ENCODE data around the gene AGR2.
A peak's percentile ranks its signal among the peaks of the same experiment; 100 is the strongest.

AGR2 gene

GRCh38 chr7:16787127-16787526 lies 17.7 kb downstream of the AGR2 start:
- 0 out of 2 replicates have a peak, but pooled peaks cover 5% of the 10 kb centered on the region for H3K9me3 ChIP-seq (ENCODE audit: insufficient read depth, low read length)
- H3K9ac ChIP-seq (ENCODE audit: insufficient read length, low read depth) = no peak overlapping the region
- no peaks in the 10 kb centered on the region for H3K36me3 ChIP-seq (ENCODE audit: insufficient read depth, insufficient read length, low read length)
- H3K27me3 ChIP-seq (ENCODE audit: insufficient read depth, insufficient read length) = no peaks in the 10 kb centered on the region
- H3K4me3 ChIP-seq (ENCODE audit: insufficient read length, low read depth) = no peak overlapping the region
- no peaks in the 10 kb centered on the region for H3K4me1 ChIP-seq (ENCODE audit: insufficient read depth, insufficient read length)
- DNase-seq (ENCODE audit: low read depth, low spot score) = no peak
- TF ChIP-seq SUZ12 (IDR thresholded peaks at IDR 0.05; ENCODE audit: extremely low read depth, insufficient read depth, insufficient read length) (no peak), YY1 (IDR thresholded peaks at IDR 0.05; ENCODE audit: insufficient read depth, insufficient read length) (no peak), ZNF274 (IDR thresholded peaks at IDR 0.05; ENCODE audit: low read depth, low read length) (no peak)

DNA sequence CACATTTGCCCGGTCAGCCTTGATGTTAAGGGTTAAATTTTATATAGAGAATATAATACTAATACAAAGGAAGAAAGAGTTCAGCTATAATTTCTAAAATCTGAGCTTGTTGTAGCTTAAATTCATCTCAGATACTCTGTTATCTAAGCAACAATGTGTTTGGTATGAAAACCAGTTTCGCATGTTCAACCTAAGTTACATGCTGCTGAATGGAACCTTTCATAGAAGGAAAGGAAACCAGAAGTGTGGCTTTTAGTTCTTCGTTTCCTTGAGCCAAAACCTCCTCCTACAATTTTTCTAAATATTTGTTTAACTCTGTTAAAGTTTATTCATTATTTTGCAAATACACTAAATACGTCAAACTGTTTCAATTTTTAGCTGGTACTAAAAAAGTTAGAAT lies 18.5 kb downstream of the AGR2 start:
- no peak for TF ChIP-seq ZNF274 (IDR thresholded peaks at IDR 0.05; ENCODE audit: low read depth, low read length)
- no peak for TF ChIP-seq SUZ12 (IDR thresholded peaks at IDR 0.05; ENCODE audit: extremely low read depth, insufficient read depth, insufficient read length)
- TF ChIP-seq YY1 (IDR thresholded peaks at IDR 0.05; ENCODE audit: insufficient read depth, insufficient read length) = no peak
- 0 out of 2 replicates have a peak, but pooled peaks cover 5% of the 10 kb centered on the region for H3K9me3 ChIP-seq (ENCODE audit: insufficient read depth, low read length)
- no peaks in the 10 kb centered on the region for H3K27me3 ChIP-seq (ENCODE audit: insufficient read depth, insufficient read length)
- H3K4me3 ChIP-seq (ENCODE audit: insufficient read length, low read depth) = no peak overlapping the region
- no peak overlapping the region for H3K9ac ChIP-seq (ENCODE audit: insufficient read length, low read depth)
- no peaks in the 10 kb centered on the region for H3K36me3 ChIP-seq (ENCODE audit: insufficient read depth, insufficient read length, low read length)
- no peak for DNase-seq (ENCODE audit: low read depth, low spot score)
- H3K4me1 ChIP-seq (ENCODE audit: insufficient read depth, insufficient read length) = no peaks in the 10 kb centered on the region

- TF ChIP-seq ZNF274 (IDR thresholded peaks at IDR 0.05; ENCODE audit: low read depth, low read length) (no peak), YY1 (IDR thresholded peaks at IDR 0.05; ENCODE audit: insufficient read depth, insufficient read length) (no peak), SUZ12 (IDR thresholded peaks at IDR 0.05; ENCODE audit: extremely low read depth, insufficient read depth, insufficient read length) (no peak)
Observed at GRCh38 chr7:16785846-16786245, 19.0 kb downstream of the AGR2 start.

GRCh38 chr7:16785321-16785720 lies 19.5 kb downstream of the AGR2 start:
- TF ChIP-seq SUZ12 (IDR thresholded peaks at IDR 0.05; ENCODE audit: extremely low read depth, insufficient read depth, insufficient read length) = no peak
- DNase-seq (ENCODE audit: low read depth, low spot score) = no peak
- no peak overlapping the region for H3K9ac ChIP-seq (ENCODE audit: insufficient read length, low read depth)
- H3K9me3 ChIP-seq (ENCODE audit: insufficient read depth, low read length) = 0 out of 2 replicates have a peak, but pooled peaks cover 5% of the 10 kb centered on the region
- no peaks in the 10 kb centered on the region for H3K27me3 ChIP-seq (ENCODE audit: insufficient read depth, insufficient read length)
- H3K4me3 ChIP-seq (ENCODE audit: insufficient read length, low read depth) = no peak overlapping the region
- H3K4me1 ChIP-seq (ENCODE audit: insufficient read depth, insufficient read length) = no peaks in the 10 kb centered on the region
- no peaks in the 10 kb centered on the region for H3K36me3 ChIP-seq (ENCODE audit: insufficient read depth, insufficient read length, low read length)

More at GRCh38 chr7:16785846-16786245, 19.0 kb downstream of the AGR2 start:
- no peak overlapping the region for H3K9ac ChIP-seq (ENCODE audit: insufficient read length, low read depth)
- H3K4me1 ChIP-seq (ENCODE audit: insufficient read depth, insufficient read length) = no peaks in the 10 kb centered on the region
- H3K4me3 ChIP-seq (ENCODE audit: insufficient read length, low read depth) = no peak overlapping the region
- DNase-seq (ENCODE audit: low read depth, low spot score) = no peak
- no peaks in the 10 kb centered on the region for H3K27me3 ChIP-seq (ENCODE audit: insufficient read depth, insufficient read length)
- no peaks in the 10 kb centered on the region for H3K36me3 ChIP-seq (ENCODE audit: insufficient read depth, insufficient read length, low read length)
- 0 out of 2 replicates have a peak, but pooled peaks cover 5% of the 10 kb centered on the region for H3K9me3 ChIP-seq (ENCODE audit: insufficient read depth, low read length)

DNA sequence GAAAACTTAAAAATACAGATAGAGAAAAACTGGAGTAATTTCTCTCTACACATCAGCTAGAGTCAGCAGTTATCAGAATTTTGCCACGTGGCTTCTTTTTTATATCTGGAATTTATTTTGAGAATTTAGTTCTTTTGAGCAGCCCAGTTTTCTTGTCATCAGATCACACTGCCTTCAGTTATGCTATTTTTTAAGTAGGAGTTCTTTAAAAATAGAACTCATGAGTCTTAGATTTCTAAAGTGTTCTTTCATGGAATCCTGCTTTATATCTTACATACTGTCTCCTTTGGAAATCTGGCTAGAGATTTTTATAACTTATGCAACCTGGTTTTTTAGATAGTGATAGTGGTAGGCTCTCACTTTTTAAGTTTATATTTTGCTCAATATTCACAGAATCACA lies 24.2 kb downstream of the AGR2 start:
- no peaks in the 10 kb centered on the region for H3K36me3 ChIP-seq (ENCODE audit: insufficient read depth, insufficient read length, low read length)
- no peak overlapping the region for H3K9ac ChIP-seq (ENCODE audit: insufficient read length, low read depth)
- no peak overlapping the region for H3K4me3 ChIP-seq (ENCODE audit: insufficient read length, low read depth)
- TF ChIP-seq YY1 (IDR thresholded peaks at IDR 0.05; ENCODE audit: insufficient read depth, insufficient read length) (no peak), SUZ12 (IDR thresholded peaks at IDR 0.05; ENCODE audit: extremely low read depth, insufficient read depth, insufficient read length) (no peak), ZNF274 (IDR thresholded peaks at IDR 0.05; ENCODE audit: low read depth, low read length) (no peak)
- no peak for DNase-seq (ENCODE audit: low read depth, low spot score)
- peaks cover 2% of the 10 kb centered on the region for H3K4me1 ChIP-seq (ENCODE audit: insufficient read depth, insufficient read length)
- no peaks in the 10 kb centered on the region for H3K27me3 ChIP-seq (ENCODE audit: insufficient read depth, insufficient read length)
- no peaks in the 10 kb centered on the region for H3K9me3 ChIP-seq (ENCODE audit: insufficient read depth, low read length)

DNA sequence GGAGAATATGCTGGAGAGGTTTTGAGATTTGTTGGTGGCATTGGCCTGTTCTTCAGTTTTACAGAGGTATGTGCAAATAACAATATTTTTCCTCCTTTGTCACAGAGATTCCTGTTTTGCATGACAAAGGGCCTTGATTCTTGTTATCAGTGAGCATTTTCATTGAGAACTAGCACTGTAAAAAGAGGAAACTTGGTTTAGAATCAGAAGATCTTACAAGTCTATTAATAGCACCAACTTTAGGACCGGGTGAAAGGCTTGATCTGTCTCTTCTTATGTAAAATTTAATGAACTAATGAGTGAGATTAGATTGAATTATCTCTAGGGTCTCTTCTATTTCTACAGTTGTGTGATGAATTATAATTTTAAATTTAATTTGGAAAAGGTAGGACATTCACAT lies 25.7 kb downstream of the AGR2 start:
- no peak overlapping the region for H3K9ac ChIP-seq (ENCODE audit: insufficient read length, low read depth)
- DNase-seq (ENCODE audit: low read depth, low spot score) = no peak
- H3K9me3 ChIP-seq (ENCODE audit: insufficient read depth, low read length) = no peaks in the 10 kb centered on the region
- no peak for TF ChIP-seq ZNF274 (IDR thresholded peaks at IDR 0.05; ENCODE audit: low read depth, low read length)
- no peaks in the 10 kb centered on the region for H3K36me3 ChIP-seq (ENCODE audit: insufficient read depth, insufficient read length, low read length)
- H3K4me3 ChIP-seq (ENCODE audit: insufficient read length, low read depth) = no peak overlapping the region
- H3K27me3 ChIP-seq (ENCODE audit: insufficient read depth, insufficient read length) = no peaks in the 10 kb centered on the region
- H3K4me1 ChIP-seq (ENCODE audit: insufficient read depth, insufficient read length) = peaks cover 2% of the 10 kb centered on the region

DNA sequence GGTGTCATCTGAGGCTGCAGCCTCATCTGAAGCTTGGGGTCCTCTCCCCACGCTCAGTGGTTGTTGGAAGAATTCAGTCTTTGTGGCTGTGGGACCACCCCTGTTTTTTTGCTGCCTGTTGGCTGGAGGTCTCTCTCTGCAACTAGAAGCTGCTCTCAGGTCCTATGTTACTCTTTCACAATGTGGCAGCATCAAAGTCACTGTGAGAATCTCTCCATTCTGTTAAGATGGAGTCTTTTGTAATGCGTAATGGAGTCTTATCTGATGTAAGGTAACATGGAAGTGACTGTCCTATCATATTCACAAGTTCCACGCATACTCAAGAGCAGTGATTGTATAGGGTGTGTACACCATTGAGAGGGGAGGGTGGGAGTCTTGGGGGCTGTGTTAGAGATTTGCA lies 26.3 kb downstream of the AGR2 start:
- Histone ChIP-seq H3K4me1 (ENCODE audit: insufficient read depth, insufficient read length) (peaks cover 2% of the 10 kb centered on the region), H3K27me3 (ENCODE audit: insufficient read depth, insufficient read length) (no peaks in the 10 kb centered on the region), H3K9me3 (ENCODE audit: insufficient read depth, low read length) (no peaks in the 10 kb centered on the region), H3K36me3 (ENCODE audit: insufficient read depth, insufficient read length, low read length) (no peaks in the 10 kb centered on the region), H3K4me3 (ENCODE audit: insufficient read length, low read depth) (no peak overlapping the region), H3K9ac (ENCODE audit: insufficient read length, low read depth) (no peak overlapping the region)
- DNase-seq (ENCODE audit: low read depth, low spot score) = peak; percentile 32
- TF ChIP-seq ZNF274 (IDR thresholded peaks at IDR 0.05; ENCODE audit: low read depth, low read length) (no peak), YY1 (IDR thresholded peaks at IDR 0.05; ENCODE audit: insufficient read depth, insufficient read length) (no peak), SUZ12 (IDR thresholded peaks at IDR 0.05; ENCODE audit: extremely low read depth, insufficient read depth, insufficient read length) (no peak)

- Histone ChIP-seq H3K4me1 (ENCODE audit: insufficient read depth, insufficient read length) (peaks cover 2% of the 10 kb centered on the region), H3K4me3 (ENCODE audit: insufficient read length, low read depth) (no peak overlapping the region), H3K27me3 (ENCODE audit: insufficient read depth, insufficient read length) (no peaks in the 10 kb centered on the region), H3K9ac (ENCODE audit: insufficient read length, low read depth) (no peak overlapping the region), H3K36me3 (ENCODE audit: insufficient read depth, insufficient read length, low read length) (no peaks in the 10 kb centered on the region), H3K9me3 (ENCODE audit: insufficient read depth, low read length) (no peaks in the 10 kb centered on the region)
- no peak for DNase-seq (ENCODE audit: low read depth, low spot score)
- TF ChIP-seq YY1 (IDR thresholded peaks at IDR 0.05; ENCODE audit: insufficient read depth, insufficient read length) = no peak
- TF ChIP-seq SUZ12 (IDR thresholded peaks at IDR 0.05; ENCODE audit: extremely low read depth, insufficient read depth, insufficient read length) = no peak
- TF ChIP-seq ZNF274 (IDR thresholded peaks at IDR 0.05; ENCODE audit: low read depth, low read length) = no peak
Observed at GRCh38 chr7:16776053-16776452, 28.7 kb downstream of the AGR2 start.
